ENCODE data around the gene PLXNA4.

DNA sequence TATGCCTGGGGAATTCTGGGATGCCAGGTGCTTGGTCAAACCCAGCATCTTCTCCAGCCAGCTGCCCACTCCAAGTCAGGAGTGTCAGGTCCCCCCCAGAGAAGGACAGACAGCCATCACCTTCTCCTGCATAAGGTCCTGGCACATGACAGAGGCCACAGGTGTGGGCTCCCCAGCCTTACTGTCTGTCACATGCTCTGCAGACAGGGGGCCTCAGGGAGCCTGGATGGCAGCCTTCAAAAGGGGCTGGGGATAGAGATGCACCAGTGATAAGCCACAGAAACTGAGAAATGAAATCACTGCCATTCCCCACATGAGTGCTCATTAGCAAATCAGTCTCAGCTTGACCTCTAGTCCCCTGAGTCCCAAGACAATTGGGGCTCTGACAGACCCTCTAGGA is 72.9 kb downstream of the PLXNA4 start:
- TF ChIP-seq, protein P1, sequence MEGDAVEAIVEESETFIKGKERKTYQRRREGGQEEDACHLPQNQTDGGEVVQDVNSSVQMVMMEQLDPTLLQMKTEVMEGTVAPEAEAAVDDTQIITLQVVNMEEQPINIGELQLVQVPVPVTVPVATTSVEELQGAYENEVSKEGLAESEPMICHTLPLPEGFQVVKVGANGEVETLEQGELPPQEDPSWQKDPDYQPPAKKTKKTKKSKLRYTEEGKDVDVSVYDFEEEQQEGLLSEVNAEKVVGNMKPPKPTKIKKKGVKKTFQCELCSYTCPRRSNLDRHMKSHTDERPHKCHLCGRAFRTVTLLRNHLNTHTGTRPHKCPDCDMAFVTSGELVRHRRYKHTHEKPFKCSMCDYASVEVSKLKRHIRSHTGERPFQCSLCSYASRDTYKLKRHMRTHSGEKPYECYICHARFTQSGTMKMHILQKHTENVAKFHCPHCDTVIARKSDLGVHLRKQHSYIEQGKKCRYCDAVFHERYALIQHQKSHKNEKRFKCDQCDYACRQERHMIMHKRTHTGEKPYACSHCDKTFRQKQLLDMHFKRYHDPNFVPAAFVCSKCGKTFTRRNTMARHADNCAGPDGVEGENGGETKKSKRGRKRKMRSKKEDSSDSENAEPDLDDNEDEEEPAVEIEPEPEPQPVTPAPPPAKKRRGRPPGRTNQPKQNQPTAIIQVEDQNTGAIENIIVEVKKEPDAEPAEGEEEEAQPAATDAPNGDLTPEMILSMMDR (IDR thresholded peaks at IDR 0.05): no peak
- no peak for TF ChIP-seq POLR2A (IDR thresholded peaks at IDR 0.05)
